HEK293 (cell line): ENCODE measurements around the gene GALNT13.

Experiments
- CTCF ChIA-PET: fragments of 350-600 bp; formaldehyde crosslinking; extraction: SDS; loops from one replicate; lab custom pipeline; 2021; ENCODE audit warnings: antibody characterized with exemption; lab: Yijun Ruan, JAX
- POLR2A ChIA-PET: fragments of 300-600 bp; formaldehyde crosslinking; extraction: SDS; loops from one replicate; lab custom pipeline; 2020; ENCODE audit warnings: antibody characterized with exemption, inconsistent platforms; lab: Yijun Ruan, JAX
- H3K27ac ChIP-seq: fragments of 200-500 bp; sonication (Bioruptor generic); 2 replicates; pipeline ENCODE4 v1.5.1; 2014; ENCODE audit warnings: low read depth, low read length, control low read depth, inconsistent platforms; ENCODE audit errors: extremely low read depth
- H3K36me3 ChIP-seq, 2 experiments: fragments of 200-500 bp in 1 of 2; sonication (Bioruptor generic) in 1 of 2; 1 replicate in 1 of 2; 2 replicates in 1 of 2; pipeline ENCODE4 v1.5.1; 2014 to 2017; ENCODE audit warnings: inconsistent platforms in 2 of 2, low read length in 2 of 2; ENCODE audit not compliant: control insufficient read depth in 2 of 2, insufficient read depth in 1 of 2
- H3K4me1 ChIP-seq: fragments of 200-500 bp; sonication (Bioruptor generic); 2 replicates; pipeline ENCODE4 v1.5.1; 2014; ENCODE audit warnings: mild to moderate bottlenecking, low read length, inconsistent platforms; ENCODE audit not compliant: control insufficient read depth, insufficient read depth
- H3K4me3 ChIP-seq: 2 replicates; pipeline ENCODE4 v1.5.1; 2011; ENCODE audit warnings: low read depth, mild to moderate bottlenecking, control low read depth, low read length, moderate library complexity
- H3K9me3 ChIP-seq: fragments of 200-500 bp; sonication (Bioruptor generic); 2 replicates; pipeline ENCODE4 v1.5.1; 2014; ENCODE audit warnings: low read depth, low read length, inconsistent platforms; ENCODE audit not compliant: control insufficient read depth, insufficient read depth
- GFI1B ChIP-seq: fragments of 450-650 bp; formaldehyde crosslinking; IDR thresholded peaks from 2 replicates; pipeline ENCODE4 v1.5.1; 2016; ENCODE audit warnings: missing biosample characterization, missing genetic modification characterization
- KLF1 ChIP-seq: fragments of 450-650 bp; formaldehyde crosslinking; IDR thresholded peaks from 2 replicates; pipeline ENCODE4 v1.5.1; 2016; ENCODE audit warnings: missing biosample characterization, missing genetic modification characterization
- ZNF121 ChIP-seq: fragments of 450-650 bp; formaldehyde crosslinking; IDR thresholded peaks from 2 replicates; pipeline ENCODE4 v1.5.1; 2016; ENCODE audit warnings: missing biosample characterization, missing genetic modification characterization
- ZNF239 ChIP-seq: fragments of 450-650 bp; formaldehyde crosslinking; IDR thresholded peaks from 2 replicates; pipeline ENCODE4 v1.5.1; 2016; ENCODE audit warnings: missing biosample characterization, missing genetic modification characterization
- ZNF555 ChIP-seq: fragments of 450-650 bp; formaldehyde crosslinking; conservative IDR thresholded peaks from 2 replicates; pipeline ENCODE4 v1.5.1; 2017; ENCODE audit warnings: missing biosample characterization, mild to moderate bottlenecking, missing genetic modification characterization, inconsistent platforms
- ZNF623 ChIP-seq: fragments of 450-650 bp; formaldehyde crosslinking; IDR thresholded peaks from 2 replicates; pipeline ENCODE4 v1.5.1; 2016; ENCODE audit warnings: missing biosample characterization, missing genetic modification characterization
- ZNF664 ChIP-seq: fragments of 450-650 bp; formaldehyde crosslinking; IDR thresholded peaks from 2 replicates; pipeline ENCODE4 v1.5.1; 2016; ENCODE audit warnings: missing biosample characterization, missing genetic modification characterization
- ZNF747 ChIP-seq: fragments of 450-650 bp; formaldehyde crosslinking; IDR thresholded peaks from 2 replicates; pipeline ENCODE4 v1.5.1; 2016; ENCODE audit warnings: missing biosample characterization, missing genetic modification characterization
- ZNF785 ChIP-seq: fragments of 450-650 bp; formaldehyde crosslinking; IDR thresholded peaks from 2 replicates; pipeline ENCODE4 v1.5.1; 2016; ENCODE audit warnings: missing biosample characterization, missing genetic modification characterization
- ZNF843 ChIP-seq: fragments of 450-650 bp; formaldehyde crosslinking; IDR thresholded peaks from 2 replicates; pipeline ENCODE4 v1.5.1; 2016; ENCODE audit warnings: missing biosample characterization, missing genetic modification characterization
- TF ChIP-seq, protein P1 (sequence below): fragments of 450-650 bp; formaldehyde crosslinking; IDR thresholded peaks from 2 replicates; pipeline ENCODE4 v1.5.1; 2016; ENCODE audit warnings: missing biosample characterization, missing genetic modification characterization, borderline replicate concordance
- TF ChIP-seq, protein P2 (sequence below): fragments of 450-650 bp; formaldehyde crosslinking; IDR thresholded peaks from 2 replicates; pipeline ENCODE4 v1.5.1; 2016; ENCODE audit warnings: missing biosample characterization, missing genetic modification characterization
- TF ChIP-seq, protein P3 (sequence below): fragments of 450-650 bp; formaldehyde crosslinking; IDR thresholded peaks from 2 replicates; pipeline ENCODE4 v1.5.1; 2016; ENCODE audit warnings: missing biosample characterization, missing genetic modification characterization
- TF ChIP-seq, protein P4 (sequence below): fragments of 450-650 bp; formaldehyde crosslinking; IDR thresholded peaks from 2 replicates; pipeline ENCODE4 v1.5.1; 2016; ENCODE audit warnings: missing biosample characterization, missing genetic modification characterization
- TF ChIP-seq, protein P5 (sequence below): fragments of 450-650 bp; formaldehyde crosslinking; IDR thresholded peaks from 2 replicates; pipeline ENCODE4 v1.5.1; 2016; ENCODE audit warnings: missing biosample characterization, missing genetic modification characterization

Gene GALNT13

DNA sequence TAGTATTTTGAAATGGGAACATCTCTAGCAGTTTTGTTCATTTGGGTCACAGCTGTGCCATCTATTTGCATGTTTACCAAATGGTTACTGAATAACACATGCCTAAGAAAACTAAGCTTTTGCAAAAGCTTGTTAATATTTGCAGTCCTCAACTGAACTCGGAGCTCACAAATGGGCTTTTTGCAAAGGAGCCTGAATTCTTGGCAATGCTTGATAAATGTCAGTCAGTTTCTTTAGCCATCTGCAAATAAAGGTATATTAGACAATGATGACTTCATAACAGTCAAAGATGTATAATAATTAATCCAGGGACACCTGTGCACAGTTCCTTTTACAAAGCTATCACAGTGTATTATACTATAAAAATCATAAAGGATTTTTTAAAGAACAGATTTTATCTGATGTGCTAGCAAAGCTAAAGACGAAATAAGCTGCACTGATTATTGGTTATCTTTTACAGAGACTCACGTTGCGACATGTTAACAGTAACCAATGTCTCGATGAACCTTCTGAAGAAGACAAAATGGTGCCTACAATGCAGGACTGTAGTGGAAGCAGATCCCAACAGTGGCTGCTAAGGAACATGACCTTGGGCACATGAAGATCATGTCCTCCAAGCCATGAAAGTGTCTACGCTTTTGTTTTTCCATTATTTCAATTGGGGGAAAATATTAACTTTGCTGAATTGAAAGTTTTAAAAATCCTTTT lies 578.4 kb downstream of the GALNT13 start:
- TF ChIP-seq, protein P1, sequence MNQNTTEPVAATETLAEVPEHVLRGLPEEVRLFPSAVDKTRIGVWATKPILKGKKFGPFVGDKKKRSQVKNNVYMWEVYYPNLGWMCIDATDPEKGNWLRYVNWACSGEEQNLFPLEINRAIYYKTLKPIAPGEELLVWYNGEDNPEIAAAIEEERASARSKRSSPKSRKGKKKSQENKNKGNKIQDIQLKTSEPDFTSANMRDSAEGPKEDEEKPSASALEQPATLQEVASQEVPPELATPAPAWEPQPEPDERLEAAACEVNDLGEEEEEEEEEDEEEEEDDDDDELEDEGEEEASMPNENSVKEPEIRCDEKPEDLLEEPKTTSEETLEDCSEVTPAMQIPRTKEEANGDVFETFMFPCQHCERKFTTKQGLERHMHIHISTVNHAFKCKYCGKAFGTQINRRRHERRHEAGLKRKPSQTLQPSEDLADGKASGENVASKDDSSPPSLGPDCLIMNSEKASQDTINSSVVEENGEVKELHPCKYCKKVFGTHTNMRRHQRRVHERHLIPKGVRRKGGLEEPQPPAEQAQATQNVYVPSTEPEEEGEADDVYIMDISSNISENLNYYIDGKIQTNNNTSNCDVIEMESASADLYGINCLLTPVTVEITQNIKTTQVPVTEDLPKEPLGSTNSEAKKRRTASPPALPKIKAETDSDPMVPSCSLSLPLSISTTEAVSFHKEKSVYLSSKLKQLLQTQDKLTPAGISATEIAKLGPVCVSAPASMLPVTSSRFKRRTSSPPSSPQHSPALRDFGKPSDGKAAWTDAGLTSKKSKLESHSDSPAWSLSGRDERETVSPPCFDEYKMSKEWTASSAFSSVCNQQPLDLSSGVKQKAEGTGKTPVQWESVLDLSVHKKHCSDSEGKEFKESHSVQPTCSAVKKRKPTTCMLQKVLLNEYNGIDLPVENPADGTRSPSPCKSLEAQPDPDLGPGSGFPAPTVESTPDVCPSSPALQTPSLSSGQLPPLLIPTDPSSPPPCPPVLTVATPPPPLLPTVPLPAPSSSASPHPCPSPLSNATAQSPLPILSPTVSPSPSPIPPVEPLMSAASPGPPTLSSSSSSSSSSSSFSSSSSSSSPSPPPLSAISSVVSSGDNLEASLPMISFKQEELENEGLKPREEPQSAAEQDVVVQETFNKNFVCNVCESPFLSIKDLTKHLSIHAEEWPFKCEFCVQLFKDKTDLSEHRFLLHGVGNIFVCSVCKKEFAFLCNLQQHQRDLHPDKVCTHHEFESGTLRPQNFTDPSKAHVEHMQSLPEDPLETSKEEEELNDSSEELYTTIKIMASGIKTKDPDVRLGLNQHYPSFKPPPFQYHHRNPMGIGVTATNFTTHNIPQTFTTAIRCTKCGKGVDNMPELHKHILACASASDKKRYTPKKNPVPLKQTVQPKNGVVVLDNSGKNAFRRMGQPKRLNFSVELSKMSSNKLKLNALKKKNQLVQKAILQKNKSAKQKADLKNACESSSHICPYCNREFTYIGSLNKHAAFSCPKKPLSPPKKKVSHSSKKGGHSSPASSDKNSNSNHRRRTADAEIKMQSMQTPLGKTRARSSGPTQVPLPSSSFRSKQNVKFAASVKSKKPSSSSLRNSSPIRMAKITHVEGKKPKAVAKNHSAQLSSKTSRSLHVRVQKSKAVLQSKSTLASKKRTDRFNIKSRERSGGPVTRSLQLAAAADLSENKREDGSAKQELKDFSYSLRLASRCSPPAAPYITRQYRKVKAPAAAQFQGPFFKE (tag by site-specific recombination): no peak
- TF ChIP-seq GFI1B (tag by site-specific recombination) (no peak), KLF1 (tag by site-specific recombination) (no peak), ZNF555 (tag by site-specific recombination) (no peak)
- TF ChIP-seq, protein P2, sequence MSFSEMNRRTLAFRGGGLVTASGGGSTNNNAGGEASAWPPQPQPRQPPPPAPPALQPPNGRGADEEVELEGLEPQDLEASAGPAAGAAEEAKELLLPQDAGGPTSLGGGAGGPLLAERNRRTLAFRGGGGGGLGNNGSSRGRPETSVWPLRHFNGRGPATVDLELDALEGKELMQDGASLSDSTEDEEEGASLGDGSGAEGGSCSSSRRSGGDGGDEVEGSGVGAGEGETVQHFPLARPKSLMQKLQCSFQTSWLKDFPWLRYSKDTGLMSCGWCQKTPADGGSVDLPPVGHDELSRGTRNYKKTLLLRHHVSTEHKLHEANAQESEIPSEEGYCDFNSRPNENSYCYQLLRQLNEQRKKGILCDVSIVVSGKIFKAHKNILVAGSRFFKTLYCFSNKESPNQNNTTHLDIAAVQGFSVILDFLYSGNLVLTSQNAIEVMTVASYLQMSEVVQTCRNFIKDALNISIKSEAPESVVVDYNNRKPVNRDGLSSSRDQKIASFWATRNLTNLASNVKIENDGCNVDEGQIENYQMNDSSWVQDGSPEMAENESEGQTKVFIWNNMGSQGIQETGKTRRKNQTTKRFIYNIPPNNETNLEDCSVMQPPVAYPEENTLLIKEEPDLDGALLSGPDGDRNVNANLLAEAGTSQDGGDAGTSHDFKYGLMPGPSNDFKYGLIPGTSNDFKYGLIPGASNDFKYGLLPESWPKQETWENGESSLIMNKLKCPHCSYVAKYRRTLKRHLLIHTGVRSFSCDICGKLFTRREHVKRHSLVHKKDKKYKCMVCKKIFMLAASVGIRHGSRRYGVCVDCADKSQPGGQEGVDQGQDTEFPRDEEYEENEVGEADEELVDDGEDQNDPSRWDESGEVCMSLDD (tag by site-specific recombination): no peak
- Histone ChIP-seq H3K27ac (no peak overlapping the region), H3K4me1 (peaks cover 11% of the 10 kb centered on the region), H3K36me3 (no peaks in the 10 kb centered on the region), H3K4me3 (no peak overlapping the region), H3K9me3 (no peaks in the 10 kb centered on the region)
- ChIA-PET POLR2A (no interaction called here), CTCF (no interaction called here)

DNA sequence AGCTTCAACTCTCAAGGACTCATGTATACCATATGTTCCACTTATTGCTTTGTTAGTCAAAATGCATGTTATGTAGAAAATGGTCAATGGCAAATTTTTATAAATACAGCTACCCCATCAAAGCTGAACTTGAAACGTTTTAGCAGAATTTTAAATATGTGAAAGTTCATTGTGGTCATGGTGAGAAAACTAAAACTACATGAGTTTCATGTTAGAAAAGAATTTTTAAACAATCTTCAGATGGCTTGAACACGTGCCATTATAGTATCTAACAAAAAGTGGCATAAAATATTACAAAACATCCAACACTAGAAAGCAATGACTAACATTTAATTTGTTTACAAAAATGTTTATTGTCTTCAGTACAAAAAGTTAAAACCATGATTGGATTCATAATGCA lies 580.7 kb downstream of the GALNT13 start:
- CTCF ChIA-PET: interaction anchor here (0.7 to 1.0 kb wide), 3 partner anchors 171 to 1567 kb away, joined by 3 to 5 read pairs (median 3); no protein-coding TSS in a partner anchor
- Histone ChIP-seq H3K4me3 (no peak overlapping the region), H3K27ac (no peak overlapping the region), H3K36me3 (no peaks in the 10 kb centered on the region), H3K9me3 (no peaks in the 10 kb centered on the region), H3K4me1 (peaks cover 6% of the 10 kb centered on the region)
- POLR2A ChIA-PET: no interaction called here
- no peak for TF ChIP-seq ZNF239 (tag by site-specific recombination)
- no peak for TF ChIP-seq ZNF785 (tag by site-specific recombination)
- TF ChIP-seq, protein P3, sequence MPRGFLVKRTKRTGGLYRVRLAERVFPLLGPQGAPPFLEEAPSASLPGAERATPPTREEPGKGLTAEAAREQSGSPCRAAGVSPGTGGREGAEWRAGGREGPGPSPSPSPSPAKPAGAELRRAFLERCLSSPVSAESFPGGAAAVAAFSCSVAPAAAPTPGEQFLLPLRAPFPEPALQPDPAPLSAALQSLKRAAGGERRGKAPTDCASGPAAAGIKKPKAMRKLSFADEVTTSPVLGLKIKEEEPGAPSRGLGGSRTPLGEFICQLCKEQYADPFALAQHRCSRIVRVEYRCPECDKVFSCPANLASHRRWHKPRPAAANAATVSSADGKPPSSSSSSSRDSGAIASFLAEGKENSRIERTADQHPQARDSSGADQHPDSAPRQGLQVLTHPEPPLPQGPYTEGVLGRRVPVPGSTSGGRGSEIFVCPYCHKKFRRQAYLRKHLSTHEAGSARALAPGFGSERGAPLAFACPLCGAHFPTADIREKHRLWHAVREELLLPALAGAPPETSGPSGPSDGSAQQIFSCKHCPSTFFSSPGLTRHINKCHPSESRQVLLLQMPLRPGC: no peak
- TF ChIP-seq, protein P4, sequence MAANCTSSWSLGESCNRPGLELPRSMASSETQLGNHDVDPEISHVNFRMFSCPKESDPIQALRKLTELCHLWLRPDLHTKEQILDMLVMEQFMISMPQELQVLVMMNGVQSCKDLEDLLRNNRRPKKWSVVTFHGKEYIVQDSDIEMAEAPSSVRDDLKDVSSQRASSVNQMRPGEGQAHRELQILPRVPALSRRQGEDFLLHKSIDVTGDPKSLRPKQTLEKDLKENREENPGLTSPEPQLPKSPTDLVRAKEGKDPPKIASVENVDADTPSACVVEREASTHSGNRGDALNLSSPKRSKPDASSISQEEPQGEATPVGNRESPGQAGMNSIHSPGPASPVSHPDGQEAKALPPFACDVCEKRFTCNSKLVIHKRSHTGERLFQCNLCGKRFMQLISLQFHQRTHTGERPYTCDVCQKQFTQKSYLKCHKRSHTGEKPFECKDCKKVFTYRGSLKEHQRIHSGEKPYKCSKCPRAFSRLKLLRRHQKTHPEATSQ (tag by site-specific recombination): no peak
- TF ChIP-seq ZNF843: no peak
- TF ChIP-seq, protein P1 (tag by site-specific recombination): no peak
- no peak for TF ChIP-seq ZNF623
- no peak for TF ChIP-seq ZNF664
- TF ChIP-seq ZNF747: no peak
- TF ChIP-seq, protein P5, sequence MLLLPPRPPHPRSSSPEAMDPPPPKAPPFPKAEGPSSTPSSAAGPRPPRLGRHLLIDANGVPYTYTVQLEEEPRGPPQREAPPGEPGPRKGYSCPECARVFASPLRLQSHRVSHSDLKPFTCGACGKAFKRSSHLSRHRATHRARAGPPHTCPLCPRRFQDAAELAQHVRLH (tag by site-specific recombination): no peak
- TF ChIP-seq ZNF121 (tag by site-specific recombination): no peak
